Activated CD4-positive, alpha-beta T cell treated with anti-CD3 and anti-CD28 coated beads for 4 hours (primary cell): ENCODE data around the gene PPP2R1B.

ENCODE experiments used
- DNase-seq, 2 donors: peaks; one replicate each; pipeline ENCODE4 v3.0.0-alpha.2; 2020

The PPP2R1B gene

DNA sequence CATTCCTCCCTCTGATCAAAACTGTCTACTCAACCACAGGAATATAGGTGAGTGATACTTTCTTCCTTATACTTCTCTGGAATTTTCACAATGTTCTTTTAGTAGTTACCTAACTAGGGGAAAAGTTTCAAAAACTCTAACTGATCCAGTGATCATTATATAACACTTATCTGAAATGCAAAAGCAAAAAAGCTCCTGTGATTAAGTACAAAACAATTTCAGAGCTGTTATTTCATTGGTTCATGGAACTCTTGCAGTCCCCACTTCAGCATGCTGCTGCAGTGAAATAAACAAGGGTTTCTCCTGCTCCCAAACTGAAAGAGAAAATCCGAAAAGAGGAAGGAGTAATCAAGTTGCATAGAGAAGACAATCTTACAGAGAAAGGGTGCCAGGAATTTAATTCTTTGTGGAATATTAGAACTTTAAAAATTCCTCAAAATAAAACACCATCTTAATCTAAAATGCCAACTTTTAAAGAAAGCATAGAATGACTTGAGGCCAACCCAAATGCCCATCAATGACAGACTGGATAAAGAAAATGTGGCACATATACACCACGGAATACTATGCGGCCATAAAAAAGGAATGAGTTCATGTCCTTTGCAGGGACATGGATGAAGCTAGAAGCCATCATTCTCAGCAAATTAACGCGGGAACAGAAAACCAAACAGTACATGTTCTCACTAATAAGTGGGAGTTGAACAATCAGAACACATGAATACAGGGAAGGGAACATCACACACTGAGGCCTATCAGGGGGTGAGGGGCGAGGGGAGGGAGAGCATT is 20.3 kb downstream of the PPP2R1B start:
- no peak for DNase-seq

DNA sequence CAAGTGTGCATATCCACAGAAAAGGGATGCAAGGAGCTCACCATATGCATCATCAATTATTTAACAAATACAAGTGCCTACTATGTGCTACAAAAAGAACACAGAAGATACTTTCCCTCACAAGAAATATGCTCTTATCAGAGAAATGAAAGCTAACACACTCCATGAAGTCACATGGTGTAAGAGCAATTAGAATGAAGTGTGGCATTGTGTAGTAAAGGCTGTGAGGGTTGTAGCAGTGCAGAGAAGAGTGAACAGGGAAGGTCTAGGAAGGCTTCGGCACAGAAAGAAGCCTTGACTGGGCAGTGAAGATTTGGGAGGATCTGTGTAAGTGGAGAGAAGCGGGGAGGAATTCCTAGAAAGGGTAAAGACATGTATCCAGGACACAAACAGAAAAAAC is 22.5 kb downstream of the PPP2R1B start:
- DNase-seq: no peak

- no peak for DNase-seq
Observed at GRCh38 chr11:111741751-111742150, 24.4 kb downstream of the PPP2R1B start.

GRCh38 chr11:111739299-111739698 is 26.9 kb downstream of the PPP2R1B start:
- DNase-seq: no peak

DNA sequence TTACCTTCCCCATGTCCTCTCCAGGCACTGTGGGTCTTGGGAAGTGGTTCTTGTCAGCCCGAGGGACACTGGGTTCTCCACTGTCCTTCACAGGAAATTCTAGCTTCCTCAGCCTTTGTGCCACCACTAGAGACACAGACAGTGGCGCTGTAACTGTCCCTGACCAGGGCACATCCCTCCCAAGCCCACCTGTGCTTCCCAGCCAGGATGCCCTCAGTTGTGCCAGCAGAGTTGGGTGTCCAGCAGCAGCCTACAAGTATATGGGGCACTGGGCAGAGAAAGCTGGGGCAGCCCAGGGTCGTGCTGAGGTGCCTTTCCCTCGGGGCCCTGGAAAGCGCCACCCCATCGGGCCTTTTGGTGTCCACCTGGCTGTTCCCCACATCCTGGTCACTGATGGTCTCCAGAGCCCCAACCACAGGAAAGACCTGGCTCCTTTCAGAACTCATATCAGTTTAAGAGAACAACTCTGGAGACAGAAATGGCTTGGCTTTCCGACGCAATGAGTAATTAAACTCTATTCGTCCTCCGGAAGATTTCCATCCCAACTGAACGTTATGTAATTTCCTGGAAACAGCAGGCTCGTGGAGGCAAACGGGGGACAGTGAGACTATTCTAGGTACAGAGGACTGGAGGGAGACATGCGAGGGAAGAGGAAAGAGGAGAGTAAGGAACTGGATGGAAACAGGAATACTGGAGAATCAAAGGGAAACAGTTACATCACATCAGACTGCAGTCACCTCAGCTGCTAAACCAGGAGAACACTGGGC is 28.6 kb downstream of the PPP2R1B start:
- DNase-seq: no peak

DNA sequence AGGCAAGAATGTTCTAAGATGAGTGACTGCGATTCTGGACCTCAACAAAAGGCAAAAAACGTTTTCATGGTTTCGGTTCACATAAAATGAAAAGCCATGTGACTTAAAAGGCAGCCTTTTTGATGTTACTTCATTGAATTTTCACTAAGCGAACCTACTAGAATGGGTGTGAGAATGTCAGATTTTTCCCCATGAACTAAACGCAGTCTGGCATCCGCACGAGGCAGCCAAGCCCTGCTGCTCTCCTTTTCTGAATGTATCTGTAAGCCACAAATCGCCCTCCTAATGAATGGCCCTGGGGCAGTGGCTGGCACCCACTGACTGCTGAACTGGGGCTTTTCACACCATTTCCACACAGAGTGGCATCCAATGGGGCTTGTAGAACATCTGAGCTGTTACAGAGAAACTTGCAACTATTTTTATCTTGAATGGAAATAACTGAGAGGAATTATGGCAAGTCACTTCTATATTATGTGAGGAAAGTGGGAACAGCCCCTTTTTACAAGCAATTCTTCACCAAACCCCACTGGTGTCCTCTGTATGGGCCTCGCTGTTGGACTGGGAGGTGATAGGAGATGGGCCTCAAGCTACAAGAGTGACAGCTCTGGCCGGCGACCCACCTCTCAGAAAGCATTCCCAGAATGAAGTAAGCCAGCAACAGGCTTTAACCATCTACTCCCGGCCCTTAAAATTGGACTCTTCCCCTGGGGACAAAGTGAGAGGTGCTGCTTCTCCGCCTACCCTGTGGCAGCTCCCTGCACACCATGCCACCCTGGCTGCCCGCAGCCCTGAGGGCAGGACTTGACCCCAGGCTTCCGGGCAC is 29.4 kb downstream of the PPP2R1B start:
- DNase-seq: no peak

GRCh38 chr11:111736181-111736590 is 30.0 kb downstream of the PPP2R1B start:
- no peak for DNase-seq

DNA sequence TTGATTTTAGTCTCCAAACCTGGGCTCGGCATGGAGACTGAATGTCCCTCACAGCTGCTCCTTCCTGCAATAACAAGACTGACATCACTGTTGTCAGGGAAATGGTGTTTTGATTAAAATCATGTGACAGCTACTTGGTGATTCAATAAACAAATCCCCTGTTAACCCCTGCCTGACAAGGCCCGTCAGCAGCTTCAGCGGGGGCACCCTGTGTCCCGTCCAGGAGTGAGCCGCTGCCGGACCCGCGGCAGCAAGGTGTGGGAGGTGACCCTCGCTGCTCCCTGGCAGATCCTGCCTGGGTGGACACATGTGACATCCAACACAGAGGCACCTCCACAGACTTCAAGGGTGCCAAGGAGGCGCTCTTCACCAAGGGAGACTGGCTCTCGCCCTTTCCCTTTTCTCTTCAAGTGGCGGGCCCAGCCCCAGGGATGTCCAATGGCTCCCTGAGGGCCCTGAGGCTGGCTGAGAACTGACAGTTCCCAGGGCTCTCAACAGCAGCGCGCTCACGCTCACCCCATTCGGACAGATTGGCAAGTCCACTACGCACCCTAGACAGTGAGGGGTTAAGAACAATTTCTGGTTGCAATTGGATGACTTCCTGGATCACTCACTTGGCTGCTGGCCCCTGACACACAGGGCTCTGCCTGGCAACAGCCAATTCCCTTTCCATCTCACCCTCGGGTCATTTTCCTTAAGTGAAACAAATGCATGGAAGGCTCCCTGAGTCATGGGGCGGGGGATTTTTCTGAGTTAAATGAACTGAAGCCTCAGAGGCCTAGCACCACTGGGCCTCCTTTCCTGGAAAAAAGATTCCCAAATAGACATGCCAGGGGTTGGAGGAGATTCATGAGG is 30.7 kb downstream of the PPP2R1B start:
- DNase-seq: no peak

DNA sequence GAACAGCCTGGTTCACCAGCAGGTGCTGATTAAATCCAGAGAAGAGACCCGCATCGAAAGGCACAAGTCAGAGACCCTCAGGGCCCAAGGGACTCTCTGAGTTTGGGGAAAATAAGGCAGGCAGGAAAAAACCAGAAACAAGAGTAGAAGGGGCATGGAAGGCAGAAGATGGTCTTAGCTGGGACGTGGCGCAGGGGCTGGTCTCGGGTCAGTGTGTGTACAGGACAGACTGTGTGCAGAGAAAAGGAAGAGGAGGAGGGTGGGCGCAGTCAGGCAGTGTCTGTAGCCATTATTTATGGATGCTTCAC is 31.3 kb downstream of the PPP2R1B start:
- DNase-seq: no peak

DNA sequence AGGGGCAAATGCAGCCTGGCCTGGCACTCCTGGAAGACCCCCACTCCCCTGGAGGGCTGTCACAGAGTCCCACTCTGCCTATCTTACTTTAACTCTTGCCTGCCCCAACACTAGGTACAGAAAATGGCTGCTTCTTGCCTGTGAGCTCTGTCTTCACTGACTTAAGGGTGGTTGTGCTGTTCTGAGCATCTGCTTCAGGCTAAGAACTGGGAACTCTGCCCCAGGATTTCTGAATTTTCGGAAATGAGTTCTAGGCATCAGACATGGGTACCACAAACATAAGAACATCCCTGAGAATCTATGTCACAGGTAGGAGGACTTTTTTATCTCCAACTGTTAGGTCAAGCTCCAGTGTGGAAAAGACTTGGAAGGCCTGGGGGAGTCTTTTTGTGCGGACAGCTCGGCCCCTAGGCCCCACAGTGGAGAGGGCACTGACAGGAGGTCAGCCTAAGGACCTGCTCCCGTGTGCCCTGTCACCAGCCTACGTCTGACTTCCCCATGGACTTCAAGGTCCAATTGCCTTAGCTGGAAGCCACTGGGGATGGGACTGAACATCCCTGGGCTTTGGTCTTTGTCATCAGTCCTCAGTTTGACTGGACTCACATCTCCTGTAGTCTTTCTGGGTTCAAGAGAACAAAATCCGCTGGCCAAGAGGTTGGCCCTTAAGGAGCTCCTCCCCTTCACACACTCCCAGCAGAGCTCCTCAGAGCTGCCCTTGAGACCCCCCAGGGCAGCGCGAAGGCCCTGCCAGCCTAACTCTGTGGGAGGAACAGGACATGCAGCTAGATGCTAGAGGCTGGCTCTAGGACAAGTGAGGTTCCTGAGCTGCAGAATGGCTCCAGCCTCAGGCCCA is 31.9 kb downstream of the PPP2R1B start:
- no peak for DNase-seq

DNA sequence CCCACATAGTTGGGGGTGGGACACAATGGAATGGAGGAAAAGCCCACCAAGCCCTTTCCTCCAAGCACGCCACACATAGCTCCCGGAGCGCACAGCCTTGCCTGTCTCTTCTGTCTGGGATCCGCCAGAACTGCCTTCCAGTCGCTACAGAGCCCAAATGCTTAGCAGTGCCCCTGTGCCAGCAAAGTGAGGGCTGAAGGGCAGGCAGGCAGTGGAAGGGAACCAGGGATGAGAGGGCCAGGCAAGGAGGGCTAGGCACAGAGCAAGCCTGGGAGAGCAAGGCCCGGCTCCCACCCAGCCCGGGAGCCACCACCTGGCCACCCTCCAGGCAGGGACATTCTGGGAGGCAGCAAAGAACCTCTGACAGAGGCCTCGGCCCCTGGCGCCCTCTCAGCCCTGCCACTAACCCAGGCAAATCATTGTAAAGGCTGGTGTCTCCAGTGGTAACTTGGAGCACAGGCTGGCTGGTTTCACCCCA is 32.5 kb downstream of the PPP2R1B start:
- no peak for DNase-seq

DNA sequence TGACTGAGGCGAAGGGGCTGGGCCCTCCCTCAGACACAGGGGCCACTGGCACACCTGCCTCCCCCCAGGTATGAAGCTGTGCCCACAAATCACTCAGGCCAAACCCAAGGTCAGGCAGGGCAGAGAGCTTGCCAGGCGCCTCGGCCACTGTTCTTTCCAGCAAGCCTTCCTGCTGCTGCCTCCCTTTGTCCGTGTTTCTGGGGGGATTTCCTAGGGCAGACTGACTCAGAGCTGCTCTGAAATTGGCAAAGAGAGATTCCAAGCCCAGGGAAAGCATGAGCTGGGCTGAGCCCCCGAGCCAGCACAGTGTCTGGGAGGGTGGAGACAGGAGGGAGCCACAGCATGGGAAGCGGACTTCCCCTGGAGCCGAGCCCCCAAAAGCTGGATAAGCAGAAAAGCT is 33.2 kb downstream of the PPP2R1B start:
- DNase-seq: no peak

DNA sequence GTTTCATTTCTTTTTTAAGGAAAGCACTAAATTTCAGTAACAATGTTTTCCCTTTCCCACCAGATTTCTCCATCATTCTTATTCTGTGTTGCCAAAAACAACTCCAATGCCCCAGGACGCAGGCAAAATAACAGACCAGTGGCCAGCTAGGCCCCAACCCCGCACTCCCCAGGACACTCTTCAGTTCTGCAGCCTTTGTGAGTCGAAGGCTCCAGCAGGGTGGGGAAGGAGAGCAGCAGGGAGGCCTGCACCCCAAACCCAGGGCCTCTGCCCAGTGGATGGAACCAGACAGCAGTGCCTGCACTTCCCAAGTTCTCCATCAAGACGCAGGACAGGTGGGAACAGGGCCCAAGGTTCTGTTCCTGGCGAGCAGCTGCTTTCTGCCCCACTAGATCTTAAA is 34.4 kb downstream of the PPP2R1B start:
- no peak for DNase-seq

DNA sequence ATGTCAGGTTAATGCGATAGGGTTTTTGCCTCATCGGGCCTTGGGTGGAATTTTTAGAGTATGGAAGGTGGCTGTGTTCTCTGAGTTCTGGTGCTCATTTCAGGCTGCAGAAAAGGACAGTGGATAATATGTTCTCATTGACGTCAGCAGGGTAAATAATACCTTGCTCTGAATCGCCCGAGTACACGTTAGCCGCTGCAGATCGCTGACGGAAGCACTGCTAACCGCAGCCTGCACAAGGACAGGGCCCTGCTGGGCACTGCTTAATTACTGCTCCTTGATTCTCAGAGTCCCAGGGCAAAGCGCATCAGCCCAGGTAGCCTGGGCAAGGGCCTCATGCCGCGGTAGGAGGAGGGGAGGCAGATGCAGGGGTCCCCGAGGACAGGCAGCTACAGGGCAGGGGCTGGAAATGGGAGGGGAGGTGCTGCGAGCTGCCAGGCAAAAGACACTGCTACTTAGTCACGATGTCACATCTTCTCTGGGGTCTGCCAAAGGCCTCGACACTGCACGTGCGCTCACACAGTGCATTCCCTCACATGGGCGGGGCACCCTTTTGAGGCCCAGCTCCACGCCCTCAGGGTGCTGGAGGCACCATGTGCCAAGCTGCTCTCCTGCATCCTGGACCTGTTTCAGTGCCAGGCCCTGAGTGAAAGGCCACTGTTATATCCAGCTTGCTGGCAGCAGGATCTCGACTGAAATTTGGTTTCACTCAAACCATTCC is 35.2 kb downstream of the PPP2R1B start:
- DNase-seq: no peak

DNA sequence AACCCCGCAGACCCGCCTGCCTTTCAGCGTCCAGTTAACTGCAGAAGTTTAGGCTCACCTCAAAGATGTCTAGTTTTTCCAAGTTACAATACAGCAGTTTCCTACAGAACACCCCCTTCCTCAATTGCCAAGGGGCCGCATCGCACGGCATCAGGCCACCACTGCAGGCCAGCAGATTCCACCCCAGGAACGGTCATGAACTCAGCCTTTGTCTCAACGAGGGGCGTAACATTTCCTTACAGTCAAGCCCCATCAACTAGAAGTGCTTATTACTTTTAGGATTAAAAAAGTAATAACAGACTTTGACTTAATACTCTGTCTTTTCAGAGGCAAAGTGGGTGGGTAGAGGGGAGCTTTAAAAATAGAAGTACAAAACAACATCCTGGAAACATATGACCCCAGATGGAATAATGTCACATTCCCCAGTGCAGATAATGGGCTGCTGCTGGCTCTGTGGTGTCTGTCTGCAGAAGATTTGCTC is 36.3 kb downstream of the PPP2R1B start:
- no peak for DNase-seq

- no peak for DNase-seq
Observed at GRCh38 chr11:111729071-111729830, 36.9 kb downstream of the PPP2R1B start.

GRCh38 chr11:111727431-111727830 is 38.8 kb downstream of the PPP2R1B start:
- no peak for DNase-seq

- DNase-seq: no peak
Observed at GRCh38 chr11:111726301-111726713, 39.9 kb downstream of the PPP2R1B start.

DNA sequence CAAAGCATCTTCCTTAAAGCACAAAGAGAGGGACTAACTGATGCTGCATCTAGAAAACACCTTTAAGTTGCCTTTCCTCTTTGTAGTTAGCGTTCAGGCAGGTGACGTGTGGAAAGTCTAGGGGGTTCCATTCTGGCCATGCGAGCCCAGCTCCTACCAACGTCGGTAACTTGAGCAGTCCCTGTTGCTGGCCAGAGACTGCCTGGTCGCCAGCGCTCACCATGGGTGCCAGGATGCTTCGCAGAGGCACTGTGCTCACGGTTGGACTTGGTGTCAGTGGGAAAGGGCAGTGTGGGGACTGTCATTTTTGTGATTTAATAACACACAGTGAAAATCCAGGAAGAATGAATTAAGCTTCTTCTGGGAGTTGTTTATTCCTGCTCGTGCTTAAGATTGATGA is 40.6 kb downstream of the PPP2R1B start:
- DNase-seq: no peak

GRCh38 chr11:111724615-111725129 is 41.5 kb downstream of the PPP2R1B start:
- no peak for DNase-seq
